Ammon's horn (tissue), 1 donor: ENCODE measurements around the gene ASPA.

ENCODE experiments used
- DNase-seq: peaks from one replicate; pipeline ENCODE4 v3.0.0-alpha.2; 2016; ENCODE audit warnings: low spot score

ASPA gene

GRCh38 chr17:3534881-3535252 lies 59.1 kb downstream of the ASPA start:
- DNase-seq: peak; percentile 87

GRCh38 chr17:3535253-3535995 lies 59.6 kb downstream of the ASPA start:
- peak; percentile 90 for DNase-seq

DNA sequence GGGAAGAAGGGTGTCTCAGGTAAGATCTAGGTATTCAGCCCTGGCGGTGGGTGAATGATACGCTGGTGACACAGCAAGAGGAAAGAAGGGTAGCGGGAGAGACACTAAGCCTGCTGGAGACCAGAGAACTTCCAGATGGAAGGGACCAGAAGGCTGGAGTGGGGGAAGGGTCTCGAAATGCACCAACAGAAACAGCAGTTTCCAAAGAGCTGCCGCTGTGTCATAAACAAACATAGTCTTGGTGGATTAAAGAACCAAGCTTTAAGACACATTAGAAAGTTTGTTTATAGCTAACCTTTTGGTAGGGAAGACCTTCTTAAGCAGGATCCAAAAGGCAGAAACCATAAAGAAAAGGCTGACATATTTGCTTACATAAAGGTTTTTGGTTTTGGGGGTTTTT lies 60.9 kb downstream of the ASPA start:
- no peak for DNase-seq

GRCh38 chr17:3539881-3540540 lies 64.2 kb downstream of the ASPA start:
- DNase-seq: no peak

DNA sequence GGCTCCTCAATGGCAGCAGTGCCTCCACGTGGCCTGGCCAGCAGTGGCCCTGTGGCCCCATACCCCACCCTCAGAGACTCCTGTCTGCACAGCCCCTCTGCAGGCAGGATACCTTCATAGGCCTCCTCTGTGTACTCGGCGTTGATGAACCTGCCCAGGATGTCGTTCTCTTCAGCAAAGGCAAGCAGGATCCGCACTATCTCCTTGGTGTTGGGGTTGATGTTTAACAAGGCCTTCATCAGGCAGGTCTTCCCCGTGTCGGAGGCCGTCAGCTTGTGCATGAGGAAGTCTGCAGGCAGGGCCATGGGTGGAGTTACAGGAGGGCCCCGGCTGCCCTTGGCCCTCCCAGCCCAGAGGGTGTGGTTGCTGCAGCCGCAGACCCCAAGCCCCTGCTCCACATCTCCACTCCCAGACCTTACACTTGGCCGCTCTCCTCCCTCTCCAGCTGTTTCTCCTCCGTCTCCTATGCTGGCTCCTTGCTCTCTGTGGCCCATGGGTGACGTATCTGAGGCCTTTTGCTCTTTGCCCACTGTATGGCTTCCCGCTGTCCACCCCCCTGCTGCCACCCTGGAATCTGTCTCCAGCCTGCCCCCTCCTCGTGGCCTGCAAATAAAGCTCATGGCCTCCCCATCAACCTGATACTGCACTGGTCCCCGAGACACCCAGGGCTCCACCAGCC lies 66.8 kb downstream of the ASPA start:
- no peak for DNase-seq

GRCh38 chr17:3543453-3543852 lies 67.7 kb downstream of the ASPA start:
- DNase-seq: no peak

- no peak for DNase-seq
These were observed 68.6 kb downstream of the ASPA start for GRCh38 chr17:3544365-3544764.

- DNase-seq: no peak
These were observed 69.4 kb downstream of the ASPA start for GRCh38 chr17:3545151-3545550.

GRCh38 chr17:3546521-3546920 lies 70.7 kb downstream of the ASPA start:
- DNase-seq: no peak

- no peak for DNase-seq
These were observed 71.2 kb downstream of the ASPA start for GRCh38 chr17:3546997-3547396.

DNA sequence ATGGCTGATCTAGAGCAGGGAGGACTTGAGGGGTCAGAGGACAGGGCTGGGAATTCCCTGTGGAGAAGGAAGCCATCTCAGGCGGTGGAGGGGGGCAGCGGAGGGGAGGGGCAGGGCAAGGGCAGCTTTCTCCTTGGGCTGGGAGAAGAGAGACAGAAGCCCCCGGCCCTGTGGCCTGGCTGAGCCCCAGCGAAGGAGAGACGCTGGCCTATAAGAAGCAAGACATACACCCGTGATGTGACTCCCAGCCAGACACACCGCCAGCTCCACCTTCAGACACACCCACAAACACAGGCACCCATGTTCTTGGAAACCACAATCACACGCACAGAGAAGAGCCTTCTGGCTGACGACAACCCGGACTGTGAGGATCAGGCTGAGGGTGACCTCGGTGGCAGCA lies 71.8 kb downstream of the ASPA start:
- no peak for DNase-seq

DNA sequence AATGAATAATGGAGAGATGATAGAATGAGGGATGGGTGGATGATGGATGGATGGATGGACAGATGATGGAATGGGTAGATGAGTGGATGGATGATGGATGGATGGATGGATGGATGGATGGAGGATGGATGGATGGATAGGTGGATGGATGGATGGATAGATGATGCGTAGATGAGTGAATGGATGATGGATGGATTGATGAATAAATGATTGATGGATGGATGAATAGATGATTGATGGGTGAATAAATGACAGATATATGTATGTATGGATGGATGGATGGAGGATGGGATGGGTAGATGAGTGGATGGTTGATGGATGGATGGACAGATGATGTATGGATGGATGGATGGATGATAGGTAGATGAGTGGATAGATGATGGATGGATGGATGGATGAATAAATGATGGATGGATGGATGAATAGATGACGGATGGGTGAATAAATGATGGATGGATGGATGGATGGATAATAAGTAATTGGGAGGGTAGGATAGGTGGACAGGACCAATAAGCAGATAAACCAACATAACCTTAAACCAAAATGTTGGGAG lies 73.9 kb downstream of the ASPA start:
- no peak for DNase-seq

DNA sequence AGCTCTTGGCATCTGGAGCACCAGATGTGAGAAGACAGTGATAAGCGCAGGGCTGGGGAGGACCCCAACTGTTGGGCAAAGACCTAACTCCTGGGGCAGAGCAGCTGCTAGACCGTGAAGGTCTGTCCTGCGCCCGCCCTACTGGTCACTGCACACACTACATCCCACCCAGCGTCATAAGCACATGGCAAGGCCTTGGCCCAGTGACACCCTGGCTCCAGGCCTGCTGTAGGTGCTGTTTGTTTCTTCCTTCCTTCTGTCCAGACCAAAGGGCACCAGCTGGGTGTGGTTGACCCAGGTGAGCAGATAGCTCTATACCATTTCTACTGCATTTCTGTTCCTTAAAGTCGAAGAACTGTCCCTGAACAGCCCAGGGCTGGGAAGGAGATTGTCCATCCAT lies 75.4 kb downstream of the ASPA start:
- DNase-seq: no peak

DNA sequence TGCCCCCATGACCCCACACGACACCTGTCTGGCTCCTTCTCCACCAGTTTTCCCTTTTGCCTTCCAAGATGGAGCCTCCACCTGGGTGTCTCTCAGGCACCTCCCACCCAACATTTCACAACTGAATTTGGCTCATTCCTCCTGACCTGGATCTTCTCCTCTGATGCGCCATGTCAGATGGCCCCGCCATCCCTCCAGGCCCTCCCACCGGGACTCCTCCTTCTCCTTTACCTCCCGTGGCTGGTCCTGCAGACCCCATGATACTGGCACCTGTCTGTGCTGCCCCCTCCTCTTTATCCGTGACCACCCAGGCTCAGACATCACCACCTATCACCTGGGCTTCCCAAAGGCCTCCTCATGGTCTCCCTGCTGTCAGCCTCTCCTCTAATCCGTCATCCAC lies 77.1 kb downstream of the ASPA start:
- no peak for DNase-seq
